GM19463 (cell line): ENCODE measurements around the gene CCDC51.

Experiments used
- ATAC-seq: cut with Tn5 transposase; IDR thresholded peaks from one replicate; pipeline ENCODE4 v1.9.1; 2021; ENCODE audit warnings: mild to moderate bottlenecking, moderate library complexity; ENCODE audit not compliant: unreplicated experiment

CCDC51 gene

GRCh38 chr3:48394391-48394790, 45.5 kb downstream of the CCDC51 start:
- no peak for ATAC-seq

- no peak for ATAC-seq
Observed at GRCh38 chr3:48388966-48389365, 51.0 kb downstream of the CCDC51 start.

GRCh38 chr3:48387634-48388033, 52.3 kb downstream of the CCDC51 start:
- ATAC-seq: no peak
